ENCODE measurements around the gene ARV1.
A peak's percentile ranks its signal among the peaks of the same experiment; 100 is the strongest.
"Not testable (repeated sequence)": the region's sequence is repeated elsewhere in the genome, so short reads cannot be mapped to it uniquely, and the experiment has no call there.

The ARV1 gene

GRCh38 chr1:231016966-231017365, 38.1 kb downstream of the ARV1 start:
- no peak for DNase-seq (ENCODE audit: extremely low read depth in 1 of 2, low read depth in 1 of 2)

- DNase-seq (ENCODE audit: extremely low read depth in 1 of 2, low read depth in 1 of 2): no peak
Observed at GRCh38 chr1:231019711-231020110, 40.8 kb downstream of the ARV1 start.

GRCh38 chr1:231020139-231020601, 41.3 kb downstream of the ARV1 start:
- DNase-seq (ENCODE audit: extremely low read depth in 1 of 2, low read depth in 1 of 2): peak in 1 of 2 donors; percentile 2

- no peak for DNase-seq (ENCODE audit: extremely low read depth in 1 of 2, low read depth in 1 of 2)
Observed at GRCh38 chr1:231020816-231021215, 41.9 kb downstream of the ARV1 start.

- no peak for DNase-seq (ENCODE audit: extremely low read depth in 1 of 2, low read depth in 1 of 2)
Observed at GRCh38 chr1:231021540-231022031, 42.7 kb downstream of the ARV1 start.

GRCh38 chr1:231022543-231022942, 43.6 kb downstream of the ARV1 start:
- not testable (repeated sequence) for DNase-seq (ENCODE audit: extremely low read depth in 1 of 2, low read depth in 1 of 2)

GRCh38 chr1:231023150-231023549, 44.3 kb downstream of the ARV1 start:
- DNase-seq (ENCODE audit: extremely low read depth in 1 of 2, low read depth in 1 of 2): no peak

- DNase-seq (ENCODE audit: extremely low read depth in 1 of 2, low read depth in 1 of 2): no peak
Observed at GRCh38 chr1:231026576-231026975, 47.7 kb downstream of the ARV1 start.

GRCh38 chr1:231027136-231027925, 48.4 kb downstream of the ARV1 start:
- DNase-seq (ENCODE audit: extremely low read depth in 1 of 2, low read depth in 1 of 2): no peak

- no peak for DNase-seq (ENCODE audit: extremely low read depth in 1 of 2, low read depth in 1 of 2)
Observed at GRCh38 chr1:231027971-231028370, 49.1 kb downstream of the ARV1 start.

GRCh38 chr1:231028682-231029081, 49.8 kb downstream of the ARV1 start:
- no peak for DNase-seq (ENCODE audit: extremely low read depth in 1 of 2, low read depth in 1 of 2)

GRCh38 chr1:231029247-231029646, 50.4 kb downstream of the ARV1 start:
- not testable (repeated sequence) for DNase-seq (ENCODE audit: extremely low read depth in 1 of 2, low read depth in 1 of 2)

GRCh38 chr1:231029841-231030240, 50.9 kb downstream of the ARV1 start:
- DNase-seq (ENCODE audit: extremely low read depth in 1 of 2, low read depth in 1 of 2): no peak

- DNase-seq (ENCODE audit: extremely low read depth in 1 of 2, low read depth in 1 of 2): no peak
Observed at GRCh38 chr1:231032963-231033362, 54.1 kb downstream of the ARV1 start.

GRCh38 chr1:231035799-231036198, 56.9 kb downstream of the ARV1 start:
- DNase-seq (ENCODE audit: extremely low read depth in 1 of 2, low read depth in 1 of 2): no peak

- DNase-seq (ENCODE audit: extremely low read depth in 1 of 2, low read depth in 1 of 2): no peak
Observed at GRCh38 chr1:231036416-231036815, 57.5 kb downstream of the ARV1 start.

- no peak for DNase-seq (ENCODE audit: extremely low read depth in 1 of 2, low read depth in 1 of 2)
Observed at GRCh38 chr1:231037585-231038517, 59.0 kb downstream of the ARV1 start.

- DNase-seq (ENCODE audit: extremely low read depth in 1 of 2, low read depth in 1 of 2): peak in 1 of 2 donors; percentile 6
Observed at GRCh38 chr1:231039161-231040018, 60.5 kb downstream of the ARV1 start.

- DNase-seq (ENCODE audit: extremely low read depth in 1 of 2, low read depth in 1 of 2): peak; percentile 36 to 37
Observed at GRCh38 chr1:231040019-231040799, 61.3 kb downstream of the ARV1 start, which contains the start of gene FAM89A. FAM89A (minus strand) TSS chr1:231040254; CDS start chr1:231040211, 43 bp downstream.

Data from stimulated activated CD8-positive, alpha-beta memory T cell treated with anti-CD3 and anti-CD28 coated beads, Interleukin-7, amount 100 ng/mL, for 48 hours (primary cell).